ENCODE results near the gene ATP13A3. TPM values are rescaled to one million over a fixed set of nuclear protein-coding genes. Genes with fewer than 3 reads are reported as not detected.
"Not testable (repeated sequence)": the region's sequence is repeated elsewhere in the genome, so short reads cannot be mapped to it uniquely, and the experiment has no call there.

ATP13A3 gene
- 100 to 1,000 TPM; 186 to 209 (median 188) TPM for total RNA-seq

DNA sequence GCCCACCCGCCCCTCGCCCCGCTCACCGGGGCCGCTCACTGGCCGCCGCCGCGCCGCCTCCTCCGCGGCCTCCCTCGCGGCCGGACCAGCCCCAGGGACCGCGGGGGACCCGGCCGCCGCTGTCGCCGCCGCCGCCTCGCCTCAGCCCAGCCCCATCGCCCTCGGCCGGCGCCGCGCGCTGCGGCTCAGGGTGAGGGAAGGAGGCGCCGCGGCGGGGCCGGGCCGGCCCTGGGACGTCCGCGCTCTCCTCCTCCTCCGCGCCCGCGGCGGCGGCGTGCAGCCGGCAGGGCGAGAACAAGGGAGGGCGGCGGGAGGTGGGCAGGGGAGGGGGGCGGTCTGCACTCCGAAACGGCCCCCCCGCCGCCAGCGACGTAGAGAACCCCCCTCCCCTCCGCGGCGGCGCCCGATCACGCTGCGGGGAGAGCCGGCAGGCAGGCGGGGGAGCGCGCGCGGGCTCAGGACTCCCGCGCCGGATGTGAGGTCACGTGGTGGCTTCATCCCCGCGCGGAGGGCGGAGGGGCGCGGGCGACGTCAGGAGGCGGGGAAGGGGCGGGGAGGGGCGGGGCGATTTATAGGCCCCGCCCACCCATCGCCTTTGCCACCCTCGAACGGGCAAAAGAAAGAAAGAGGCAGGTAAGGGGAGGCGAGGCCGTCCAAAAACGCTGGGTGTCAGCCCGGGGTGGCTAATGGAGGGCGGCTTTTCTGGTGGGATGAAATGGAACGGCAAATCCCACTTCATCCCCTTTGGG, at the start of gene ATP13A3:
TSS of gene ATP13A3 (minus strand) at position 463 of the 749 bp plus-strand sequence. CDS start 24,812 bp downstream, outside the sequence.
- Mint-ChIP-seq H3K36me3 (ENCODE audit: insufficient read depth) (peaks cover 18% of the 10 kb centered on the region), H3K4me3 (peak within 1 kb of the TSS; percentile 95), H3K27me3 (ENCODE audit: low read depth) (no peaks in the 10 kb centered on the region), H3K9me3 (no peaks in the 10 kb centered on the region), H3K4me1 (ENCODE audit: low read depth) (peaks cover 60% of the 10 kb centered on the region)
- peak; percentile 87 for DNase-seq
- peak; percentile 81 to 84 for ATAC-seq

DNA sequence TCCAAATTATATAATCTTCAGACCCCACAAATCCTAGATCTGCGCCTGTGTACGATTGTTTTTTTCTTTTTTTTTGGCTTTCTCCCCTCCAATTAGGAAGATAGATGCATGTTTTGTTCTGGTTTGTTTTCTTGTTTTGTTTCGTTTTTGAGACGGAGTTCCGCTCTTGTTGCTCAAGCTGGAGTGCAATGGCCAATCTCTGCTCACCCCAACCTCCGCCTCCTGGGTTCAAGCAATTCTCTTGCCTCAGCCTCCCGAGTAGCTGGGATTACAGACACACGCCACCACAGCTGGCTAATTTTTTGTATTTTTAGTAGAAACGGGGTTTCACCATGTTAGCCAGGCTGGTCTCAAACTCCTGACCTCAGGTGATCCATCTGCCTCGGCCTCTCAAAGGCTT, 48.4 kb upstream of the ATP13A3 start:
- ATAC-seq; H3K4me1 Mint-ChIP-seq (ENCODE audit: low read depth); H3K36me3 Mint-ChIP-seq (ENCODE audit: insufficient read depth); DNase-seq; H3K4me3 Mint-ChIP-seq; H3K27me3 Mint-ChIP-seq (ENCODE audit: low read depth): not testable (repeated sequence)
- H3K9me3 Mint-ChIP-seq: peaks cover 14% of the 10 kb centered on the region

DNA sequence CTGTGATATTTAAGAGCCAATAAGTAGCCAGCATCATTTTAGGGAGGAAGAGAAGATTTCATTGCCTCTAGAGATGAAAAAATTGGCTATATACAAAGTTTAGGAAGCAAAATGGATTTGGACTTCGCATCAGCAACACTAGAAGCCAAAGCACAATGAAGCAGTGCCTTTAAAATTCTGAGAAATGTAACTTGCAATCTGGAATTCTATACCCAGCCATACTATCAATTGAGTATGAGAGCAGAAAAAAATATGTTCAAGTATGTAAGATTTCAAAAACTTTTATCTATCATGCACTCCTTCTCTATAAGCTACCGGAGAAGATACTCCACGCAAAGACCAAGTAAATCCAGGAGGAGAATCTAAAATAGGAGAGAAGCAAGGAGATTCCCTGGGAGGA, 47.4 kb upstream of the ATP13A3 start:
- DNase-seq: no peak
- Mint-ChIP-seq H3K4me1 (ENCODE audit: low read depth) (peaks cover 2% of the 10 kb centered on the region), H3K36me3 (ENCODE audit: insufficient read depth) (no peaks in the 10 kb centered on the region), H3K27me3 (ENCODE audit: low read depth) (peaks cover 2% of the 10 kb centered on the region), H3K9me3 (peaks cover 14% of the 10 kb centered on the region), H3K4me3 (no peak overlapping the region)
- no peak for ATAC-seq

DNA sequence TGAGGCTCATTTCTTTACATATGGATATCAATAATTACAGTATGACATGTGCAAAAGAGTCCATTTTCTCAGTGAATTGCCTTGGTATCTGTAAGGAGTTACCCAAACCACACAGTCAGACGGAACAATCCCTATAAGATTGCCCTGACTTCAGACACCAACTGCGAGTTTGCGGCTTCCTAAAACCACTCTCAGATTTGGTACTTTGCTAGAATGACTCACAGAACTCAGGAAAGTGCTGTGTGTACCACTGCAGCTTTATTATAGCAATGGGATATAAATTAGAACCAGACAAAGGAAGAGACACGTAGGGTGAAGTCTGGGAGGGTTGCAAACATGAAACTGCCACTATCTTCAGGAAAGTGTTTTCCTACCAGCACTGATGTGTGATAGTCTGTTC, 45.8 kb upstream of the ATP13A3 start:
- DNase-seq: no peak
- no peak for ATAC-seq
- Mint-ChIP-seq H3K36me3 (ENCODE audit: insufficient read depth) (no peaks in the 10 kb centered on the region), H3K27me3 (ENCODE audit: low read depth) (peaks cover 2% of the 10 kb centered on the region), H3K4me1 (ENCODE audit: low read depth) (peaks cover 1% of the 10 kb centered on the region), H3K4me3 (no peak overlapping the region), H3K9me3 (peaks cover 14% of the 10 kb centered on the region)

DNA sequence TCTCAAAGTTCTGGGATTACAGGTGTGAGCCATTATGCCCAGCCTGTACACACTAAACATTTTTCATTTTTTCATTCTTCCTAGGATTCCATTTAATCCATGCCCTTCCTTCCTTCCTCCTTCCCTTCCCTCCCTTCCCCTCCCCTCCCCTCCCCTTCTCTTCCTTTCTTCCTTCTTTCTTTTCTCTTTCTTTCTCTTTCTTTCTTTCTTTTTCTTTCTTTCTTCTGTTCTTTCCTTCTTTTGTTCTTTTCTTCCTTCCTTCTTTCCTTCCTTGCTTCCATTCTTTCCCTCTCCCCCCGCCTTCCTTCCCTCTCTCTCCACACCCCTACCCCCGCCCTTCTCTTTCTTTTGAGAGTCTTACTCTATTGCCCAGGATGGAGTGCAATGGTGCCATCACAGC, 40.9 kb upstream of the ATP13A3 start:
- ATAC-seq (no peak), DNase-seq (no peak)
- no peaks in the 10 kb centered on the region for H3K4me1 Mint-ChIP-seq (ENCODE audit: low read depth)
- H3K27me3 Mint-ChIP-seq (ENCODE audit: low read depth): no peaks in the 10 kb centered on the region
- peaks cover under 1% of the 10 kb centered on the region for H3K9me3 Mint-ChIP-seq
- no peaks in the 10 kb centered on the region for H3K36me3 Mint-ChIP-seq (ENCODE audit: insufficient read depth)
- no peak overlapping the region for H3K4me3 Mint-ChIP-seq

DNA sequence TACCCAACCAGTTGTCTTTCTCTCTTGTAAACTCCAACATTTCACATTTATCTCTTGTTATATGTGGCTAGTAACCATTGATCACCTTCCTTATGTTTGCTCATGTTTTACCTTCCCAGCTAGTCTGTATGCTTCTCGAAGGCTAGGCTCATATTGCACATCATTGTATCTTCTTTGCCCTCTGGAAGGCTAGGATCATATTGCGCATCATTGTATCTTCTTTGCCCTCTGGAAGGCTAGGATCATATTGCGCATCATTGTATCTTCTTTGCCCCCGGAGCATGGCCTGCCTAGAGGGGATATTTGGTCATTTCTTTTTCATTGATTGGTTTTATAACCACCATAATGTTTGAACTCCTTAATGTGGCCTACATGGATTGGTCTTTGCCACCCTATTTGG, 39.4 kb upstream of the ATP13A3 start:
- no peaks in the 10 kb centered on the region for H3K27me3 Mint-ChIP-seq (ENCODE audit: low read depth)
- H3K4me1 Mint-ChIP-seq (ENCODE audit: low read depth): peaks cover 6% of the 10 kb centered on the region
- no peaks in the 10 kb centered on the region for H3K36me3 Mint-ChIP-seq (ENCODE audit: insufficient read depth)
- H3K4me3 Mint-ChIP-seq: no peak overlapping the region
- no peaks in the 10 kb centered on the region for H3K9me3 Mint-ChIP-seq
- no peak for DNase-seq
- ATAC-seq: no peak

DNA sequence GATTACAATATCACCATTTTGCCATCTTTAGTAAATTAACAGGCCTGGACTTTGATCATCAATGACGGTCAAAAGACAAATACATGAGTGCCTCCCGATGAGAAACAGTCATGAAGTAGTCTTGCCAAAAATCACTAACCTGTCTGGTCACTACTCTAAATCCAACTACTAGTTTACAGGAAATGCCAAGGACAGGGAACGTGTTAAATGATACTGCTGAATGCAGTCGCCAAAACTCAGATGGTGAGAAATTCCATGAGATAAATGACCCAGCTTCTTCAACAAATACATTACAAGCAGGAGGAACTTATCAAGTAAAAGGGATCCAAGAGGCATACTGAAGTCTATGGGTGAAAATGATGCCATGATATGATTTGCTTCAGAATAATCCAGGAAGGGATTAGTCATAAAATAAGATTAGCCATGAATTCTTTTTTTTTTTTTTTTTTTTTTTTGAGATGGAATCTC, 35.8 kb upstream of the ATP13A3 start:
- H3K4me3 Mint-ChIP-seq: no peak overlapping the region
- H3K4me1 Mint-ChIP-seq (ENCODE audit: low read depth): peaks cover 32% of the 10 kb centered on the region
- H3K9me3 Mint-ChIP-seq: peaks cover 3% of the 10 kb centered on the region
- H3K27me3 Mint-ChIP-seq (ENCODE audit: low read depth): no peaks in the 10 kb centered on the region
- no peaks in the 10 kb centered on the region for H3K36me3 Mint-ChIP-seq (ENCODE audit: insufficient read depth)
- DNase-seq: no peak
- ATAC-seq: no peak

DNA sequence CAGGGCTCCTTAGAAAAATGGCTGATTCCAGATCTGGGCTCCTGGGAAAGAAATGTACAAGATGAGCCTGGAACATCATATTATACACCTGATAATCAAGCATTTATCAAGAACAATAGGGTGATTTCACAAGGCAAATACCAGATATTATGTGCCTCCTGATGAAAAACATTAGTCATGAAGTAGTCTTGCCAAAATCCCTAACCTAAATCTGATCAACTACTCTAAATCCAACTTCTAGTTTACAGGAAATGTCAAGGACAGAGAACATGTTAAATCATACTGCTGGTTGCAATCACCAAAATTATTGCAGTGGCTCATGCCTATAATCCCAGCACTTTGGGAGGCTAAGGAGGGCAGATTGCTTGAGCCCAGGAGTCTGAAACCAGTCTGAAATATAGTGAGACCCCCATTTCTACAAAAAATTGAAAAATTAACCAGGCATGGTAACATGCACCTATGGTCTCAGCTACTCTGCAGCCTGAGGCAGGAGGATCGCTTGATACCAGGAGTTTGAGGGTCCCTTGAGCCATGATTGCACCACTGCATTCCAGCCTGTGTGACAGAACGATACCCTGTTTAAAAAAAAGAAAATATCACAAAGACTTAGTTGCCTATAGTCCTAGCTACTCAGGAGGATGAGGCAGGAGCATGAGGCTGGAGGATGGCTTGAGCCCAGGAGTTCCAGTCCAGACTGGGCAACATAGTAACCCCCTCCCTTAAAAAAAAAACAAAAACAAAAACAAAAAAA, 34.9 kb upstream of the ATP13A3 start:
- Mint-ChIP-seq H3K27me3 (ENCODE audit: low read depth) (peaks cover 5% of the 10 kb centered on the region), H3K36me3 (ENCODE audit: insufficient read depth) (no peaks in the 10 kb centered on the region), H3K9me3 (peaks cover 3% of the 10 kb centered on the region), H3K4me3 (no peak overlapping the region), H3K4me1 (ENCODE audit: low read depth) (peaks cover 32% of the 10 kb centered on the region)
- ATAC-seq: no peak
- DNase-seq: no peak

DNA sequence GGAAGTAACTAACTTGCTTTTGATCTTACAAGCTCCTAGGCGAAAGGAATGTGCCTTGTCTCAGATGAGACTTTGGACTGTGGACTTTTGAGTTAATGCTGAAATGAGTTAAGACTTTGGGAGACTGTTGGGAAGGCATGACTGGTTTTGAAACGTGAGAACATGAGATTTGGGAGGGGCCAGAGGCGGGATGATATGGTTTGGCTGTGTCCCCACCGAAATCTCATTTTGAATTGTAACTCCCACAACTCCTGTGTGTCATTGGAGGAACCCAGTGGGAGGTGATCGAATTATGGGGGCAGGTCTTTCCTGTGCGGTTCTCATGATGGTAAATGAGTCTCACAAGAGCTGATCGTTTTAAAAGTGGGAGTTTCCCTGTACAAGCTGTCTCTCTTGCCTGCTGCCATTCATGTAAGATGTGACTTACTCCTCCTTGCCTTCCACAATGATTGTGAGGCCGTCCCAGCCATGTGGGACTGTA, 33.9 kb upstream of the ATP13A3 start:
- peaks cover 32% of the 10 kb centered on the region for H3K4me1 Mint-ChIP-seq (ENCODE audit: low read depth)
- H3K36me3 Mint-ChIP-seq (ENCODE audit: insufficient read depth); H3K27me3 Mint-ChIP-seq (ENCODE audit: low read depth); H3K4me3 Mint-ChIP-seq; H3K9me3 Mint-ChIP-seq: not testable (repeated sequence)
- ATAC-seq (peak; percentile 97 to 98), DNase-seq (peak; percentile 17)

DNA sequence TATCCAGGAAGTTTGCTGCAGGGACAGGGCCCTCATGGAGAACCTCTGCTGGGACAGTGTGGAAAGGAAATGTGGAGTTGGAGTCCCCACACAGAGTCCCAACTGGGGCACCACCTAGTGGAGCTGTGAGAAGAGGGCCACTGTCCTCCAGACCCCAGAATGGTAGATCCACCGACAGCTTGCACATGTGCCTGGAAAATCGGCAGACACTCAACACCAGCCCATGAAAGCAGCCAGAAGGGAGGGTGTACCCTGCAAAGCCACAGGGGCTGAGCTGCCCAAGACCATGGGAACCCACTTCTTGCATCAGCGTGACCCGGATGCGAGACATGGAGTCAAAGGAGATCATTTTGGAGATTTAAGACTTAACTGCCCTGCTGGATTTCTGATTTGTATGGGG, 33.4 kb upstream of the ATP13A3 start:
- H3K27me3 Mint-ChIP-seq (ENCODE audit: low read depth); H3K9me3 Mint-ChIP-seq; H3K4me3 Mint-ChIP-seq; ATAC-seq; DNase-seq; H3K36me3 Mint-ChIP-seq (ENCODE audit: insufficient read depth): not testable (repeated sequence)
- peaks cover 32% of the 10 kb centered on the region for H3K4me1 Mint-ChIP-seq (ENCODE audit: low read depth)

DNA sequence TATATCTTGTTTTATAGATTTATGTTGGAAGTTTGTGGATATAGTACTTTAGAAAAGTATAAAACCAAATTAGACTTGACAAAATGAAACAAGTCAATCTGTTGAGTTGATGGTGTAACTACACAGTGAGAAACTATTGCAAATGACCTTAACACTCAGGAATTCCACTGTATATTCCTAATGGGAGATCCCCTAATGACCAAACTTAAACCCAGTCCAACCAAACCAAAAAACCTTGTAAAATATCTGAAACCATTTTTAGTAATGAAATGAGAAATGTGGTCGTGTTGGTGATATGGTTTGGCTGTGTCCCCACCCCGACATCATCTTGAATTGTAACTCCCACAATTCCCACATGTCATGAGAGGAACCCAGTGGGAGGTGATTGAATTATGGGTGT, 31.9 kb upstream of the ATP13A3 start:
- Mint-ChIP-seq H3K4me1 (ENCODE audit: low read depth) (peaks cover 32% of the 10 kb centered on the region), H3K9me3 (peaks cover 3% of the 10 kb centered on the region), H3K27me3 (ENCODE audit: low read depth) (peaks cover 5% of the 10 kb centered on the region), H3K36me3 (ENCODE audit: insufficient read depth) (no peaks in the 10 kb centered on the region), H3K4me3 (no peak overlapping the region)
- ATAC-seq (no peak), DNase-seq (no peak)

DNA sequence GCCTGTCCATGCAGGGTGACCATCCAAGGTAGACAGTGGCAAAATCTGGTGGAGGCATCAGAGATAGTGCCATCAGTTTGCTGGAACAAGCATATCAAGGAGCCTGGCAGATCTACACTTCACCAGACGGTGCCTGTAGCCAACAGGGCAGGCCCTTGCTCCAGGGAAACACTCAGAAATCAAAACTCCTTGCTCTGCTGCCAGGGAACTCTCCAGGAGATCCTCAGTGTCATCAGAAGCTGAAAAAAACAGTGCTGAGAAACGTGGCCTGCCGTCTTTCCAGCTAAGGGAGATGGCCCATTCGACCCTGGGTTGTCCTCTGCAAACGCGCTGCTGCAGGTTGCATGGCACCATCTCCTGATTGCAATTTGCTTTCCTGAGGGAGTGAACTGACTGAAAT, 30.5 kb upstream of the ATP13A3 start:
- peaks cover 32% of the 10 kb centered on the region for H3K4me1 Mint-ChIP-seq (ENCODE audit: low read depth)
- ATAC-seq: no peak

DNA sequence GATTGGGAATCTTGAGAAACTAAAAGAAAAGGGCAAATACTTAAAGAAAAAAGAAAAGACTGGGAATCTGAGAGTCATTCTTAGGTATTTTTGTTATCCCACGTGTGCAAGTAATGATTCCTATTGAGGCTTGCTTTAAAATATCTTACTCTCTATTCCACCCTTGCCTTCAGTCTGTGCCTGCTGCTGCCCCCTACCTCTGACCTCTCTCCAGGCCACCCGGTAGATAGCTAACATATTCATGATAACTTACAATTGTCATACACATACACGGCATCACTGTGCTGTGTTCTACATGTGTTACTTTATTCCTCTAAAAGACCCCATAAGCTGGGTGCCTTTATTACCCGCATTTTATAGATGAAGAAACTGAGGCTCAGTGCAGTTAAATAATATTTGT, 27.8 kb upstream of the ATP13A3 start:
- no peak overlapping the region for H3K4me3 Mint-ChIP-seq
- no peaks in the 10 kb centered on the region for H3K36me3 Mint-ChIP-seq (ENCODE audit: insufficient read depth)
- H3K4me1 Mint-ChIP-seq (ENCODE audit: low read depth): peaks cover 14% of the 10 kb centered on the region
- peaks cover 5% of the 10 kb centered on the region for H3K27me3 Mint-ChIP-seq (ENCODE audit: low read depth)
- DNase-seq (no peak), ATAC-seq (no peak)
- H3K9me3 Mint-ChIP-seq: peaks cover 3% of the 10 kb centered on the region

More for the DNA sequence above, 30.5 kb upstream of the ATP13A3 start:
- Mint-ChIP-seq H3K9me3 (peaks cover 3% of the 10 kb centered on the region), H3K36me3 (ENCODE audit: insufficient read depth) (no peaks in the 10 kb centered on the region), H3K4me3 (no peak overlapping the region), H3K27me3 (ENCODE audit: low read depth) (peaks cover 5% of the 10 kb centered on the region)
- DNase-seq: no peak

DNA sequence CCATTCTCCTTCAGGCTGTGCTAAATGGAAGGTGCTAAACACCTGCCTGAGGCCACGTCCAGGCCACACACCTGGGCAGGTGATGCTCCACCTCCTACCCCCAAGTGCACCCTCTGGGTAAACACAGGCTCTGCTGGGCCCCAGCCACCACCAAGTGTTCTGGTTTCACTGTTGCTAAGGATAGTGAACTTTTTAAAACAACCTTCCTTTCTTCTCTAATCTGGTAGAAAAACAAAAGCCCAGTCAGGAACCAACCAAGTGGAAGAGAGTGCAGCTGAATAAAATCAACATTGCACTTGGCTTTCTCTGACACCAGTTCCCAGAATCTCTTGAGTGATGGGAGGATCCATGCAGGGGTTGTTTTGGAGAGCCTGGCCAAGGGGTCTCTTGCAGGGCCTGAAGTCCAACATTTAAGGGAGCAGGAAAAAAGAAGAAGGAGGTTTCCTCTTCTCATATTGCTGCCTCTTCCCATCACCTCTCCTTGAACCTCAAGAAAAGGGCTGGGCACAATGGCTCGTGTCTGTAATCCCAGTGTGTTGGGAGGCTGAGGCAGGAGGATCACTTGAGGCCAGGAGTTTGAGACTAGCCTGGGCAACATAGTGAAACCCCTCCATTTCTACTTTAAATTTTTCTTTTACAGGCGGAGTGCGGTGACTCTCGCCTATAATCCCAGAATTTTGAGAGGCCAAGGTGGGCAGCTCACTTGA, 26.2 kb upstream of the ATP13A3 start:
- Mint-ChIP-seq H3K4me3 (no peak overlapping the region), H3K27me3 (ENCODE audit: low read depth) (peaks cover 5% of the 10 kb centered on the region), H3K36me3 (ENCODE audit: insufficient read depth) (no peaks in the 10 kb centered on the region), H3K4me1 (ENCODE audit: low read depth) (no peaks in the 10 kb centered on the region), H3K9me3 (no peaks in the 10 kb centered on the region)
- DNase-seq: no peak
- no peak for ATAC-seq
